Prostate gland (tissue), 2 donors: ENCODE data around the gene PSTK. TPM values are rescaled to one million over a fixed set of nuclear protein-coding genes. Genes with fewer than 3 reads are reported as not detected.

Experiments used
- DNase-seq: peaks from one replicate; pipeline ENCODE4 v3.0.0-alpha.2; 2019; ENCODE audit warnings: low spot score
- H3K27ac ChIP-seq, 2 donors: fragments of 200-600 bp; sonication (generic); 2 replicates each; pipeline ENCODE4 v1.5.1; 2017 to 2019
- H3K27me3 ChIP-seq: fragments of 200-600 bp; sonication (generic); replicated peaks from 2 replicates; pipeline ENCODE4 v1.5.1; 2019; ENCODE audit not compliant: insufficient read depth
- H3K36me3 ChIP-seq, 2 donors: fragments of 200-600 bp; sonication (generic); 1 replicate in 1 of 2; 2 replicates in 1 of 2; pipeline versions ENCODE4 v1.5.1 to v1.8.1; 2017 to 2019
- H3K4me1 ChIP-seq: fragments of 200-600 bp; sonication (generic); replicated peaks from 2 replicates; pipeline ENCODE4 v1.5.1; 2019
- H3K4me3 ChIP-seq, 2 donors: fragments of 200-600 bp; sonication (generic); 2 replicates each; pipeline ENCODE4 v1.5.1; 2017 to 2019
- H3K9me3 ChIP-seq: fragments of 200-600 bp; sonication (generic); 2 replicates; pipeline ENCODE4 v1.5.1; 2017
- CTCF ChIP-seq, 4 experiments: fragments of 200-600 bp in 2 of 4; fragments of 450-650 bp in 2 of 4; sonication (generic) in 2 of 4; IDR thresholded peaks; 1 replicate in 3 of 4; 2 replicates in 1 of 4; pipeline ENCODE4 v1.5.1; 2016 to 2019; ENCODE audit warnings: antibody characterized with exemption in 4 of 4, mild to moderate bottlenecking in 2 of 4, moderate library complexity in 2 of 4
- POLR2A ChIP-seq: fragments of 450-650 bp; IDR thresholded peaks from one replicate; pipeline ENCODE4 v1.6.1; 2016; ENCODE audit warnings: antibody characterized with exemption, mild to moderate bottlenecking
- POLR2AphosphoS5 ChIP-seq: sonication (generic); formaldehyde crosslinking; IDR thresholded peaks from one replicate; pipeline ENCODE4 v1.6.1; 2017; ENCODE audit warnings: antibody characterized with exemption
- WGBS: methylation state at CpG from one replicate; pipeline ENCODE4 v1.1.5; 2018; 5-methylcytosine and 5-hydroxymethylcytosine counted together
- intact Hi-C: fragments of 100-400 bp; cut with DNase I; formaldehyde crosslinking; loops from one replicate; pipeline ENCODE4 v1.14.2; 2022
- total RNA-seq, 2 donors: library from RNA; depleted of rRNA; stranded (reverse); fragments of >200 nt; gene quantifications; one replicate each; pipeline ENCODE4 v1.1.0, GENCODE V29; 2016

Gene PSTK
- total RNA-seq, 2 donors from 2014 or later = 5.1 to 10.0 TPM

GRCh38 chr10:123024540-123024939 lies 44.3 kb downstream of the PSTK start:
- intact Hi-C loops = no loop called here
- H3K36me3 ChIP-seq = no peaks in the 10 kb centered on the region
- WGBS = 85% methylated on average over 2 of the region's 2 CpGs
- H3K27ac ChIP-seq = no peak overlapping the region
- H3K9me3 ChIP-seq = no peaks in the 10 kb centered on the region
- no peak for DNase-seq
- no peak for TF ChIP-seq POLR2AphosphoS5
- no peak for TF ChIP-seq CTCF (IDR thresholded peaks at IDR 0.05)
- no peak for TF ChIP-seq POLR2A
- no peaks in the 10 kb centered on the region for H3K27me3 ChIP-seq
- no peaks in the 10 kb centered on the region for H3K4me1 ChIP-seq
- no peak overlapping the region for H3K4me3 ChIP-seq

- Histone ChIP-seq H3K9me3 (no peaks in the 10 kb centered on the region), H3K27ac (no peak overlapping the region), H3K4me1 (no peaks in the 10 kb centered on the region), H3K4me3 (no peak overlapping the region), H3K36me3 (no peaks in the 10 kb centered on the region), H3K27me3 (no peaks in the 10 kb centered on the region)
- TF ChIP-seq POLR2AphosphoS5 = no peak
- no peak for TF ChIP-seq POLR2A
- TF ChIP-seq CTCF (IDR thresholded peaks at IDR 0.05) = no peak
- DNase-seq = no peak
- intact Hi-C loops = no loop called here
- 41% methylated on average over 1 of the region's 1 CpG for WGBS
Measured at GRCh38 chr10:123026302-123026701, 46.1 kb downstream of the PSTK start.

- Histone ChIP-seq H3K9me3 (no peaks in the 10 kb centered on the region), H3K4me1 (no peaks in the 10 kb centered on the region), H3K27me3 (no peaks in the 10 kb centered on the region), H3K36me3 (no peaks in the 10 kb centered on the region), H3K27ac (no peak overlapping the region), H3K4me3 (no peak overlapping the region)
- intact Hi-C loops = no loop called here
- DNase-seq = no peak
- TF ChIP-seq POLR2AphosphoS5 = no peak
- no peak for TF ChIP-seq CTCF (IDR thresholded peaks at IDR 0.05)
- TF ChIP-seq POLR2A = no peak
Measured at GRCh38 chr10:123027861-123028260, 47.7 kb downstream of the PSTK start.

- intact Hi-C loops = no loop called here
- Histone ChIP-seq H3K27ac (no peak overlapping the region), H3K36me3 (peaks cover 0 to 3% of the 10 kb centered on the region in 2 donors), H3K4me3 (no peak overlapping the region), H3K9me3 (no peaks in the 10 kb centered on the region), H3K4me1 (no peaks in the 10 kb centered on the region), H3K27me3 (no peaks in the 10 kb centered on the region)
- 81% methylated on average over 1 of the region's 1 CpG for WGBS
- DNase-seq = no peak
- no peak for TF ChIP-seq POLR2A
- no peak for TF ChIP-seq POLR2AphosphoS5
- TF ChIP-seq CTCF (IDR thresholded peaks at IDR 0.05) = no peak
Measured at GRCh38 chr10:123031124-123031523, 50.9 kb downstream of the PSTK start.

GRCh38 chr10:123034332-123034731 lies 54.1 kb downstream of the PSTK start:
- H3K4me1 ChIP-seq = no peaks in the 10 kb centered on the region
- intact Hi-C loops = no loop called here
- peak overlapping the region in 1 of 2 donors; percentile 28 for H3K27ac ChIP-seq
- no peaks in the 10 kb centered on the region for H3K27me3 ChIP-seq
- DNase-seq = no peak
- H3K9me3 ChIP-seq = no peaks in the 10 kb centered on the region
- H3K4me3 ChIP-seq = no peak overlapping the region
- TF ChIP-seq CTCF (IDR thresholded peaks at IDR 0.05) (no peak), POLR2A (no peak), POLR2AphosphoS5 (peak; percentile 39)
- peaks cover 0 to 9% of the 10 kb centered on the region in 2 donors for H3K36me3 ChIP-seq
